HL-60/S4 treated with retinoic acid at 250 ng/mL for 4 days and 3 days (cell line): Measurements from ENCODE around the gene PATJ.
"Not testable (repeated sequence)": the region's sequence is repeated elsewhere in the genome, so short reads cannot be mapped to it uniquely, and the experiment has no call there.

Experiments
- in situ Hi-C: fragments of 300-500 bp; cut with MboI; formaldehyde crosslinking; loops from 2 replicates; pipeline ENCODE4 v1.7.0; 2022; ENCODE audit warnings: low sequenced_read_pairs

The PATJ gene

DNA sequence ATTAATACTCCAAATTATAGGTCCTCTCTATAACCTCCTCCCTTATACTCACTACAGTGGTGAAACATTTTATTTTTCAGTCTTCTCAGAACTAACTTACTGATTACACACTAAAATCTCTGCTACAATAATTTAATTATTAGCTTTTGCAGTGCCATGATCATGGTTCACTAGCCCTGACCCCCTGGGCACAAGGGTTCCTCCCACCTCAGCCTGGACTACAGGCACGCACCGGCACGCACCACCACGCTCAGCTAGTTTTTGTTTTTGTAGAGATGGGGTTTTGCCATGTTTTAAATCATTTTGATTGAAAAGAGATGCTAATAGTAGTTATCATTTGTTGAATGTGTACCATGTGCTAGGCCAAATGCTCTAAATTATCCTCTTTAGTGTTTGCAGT lies 6.3 kb downstream of the PATJ start:
- in situ Hi-C loops, result no loop called here

DNA sequence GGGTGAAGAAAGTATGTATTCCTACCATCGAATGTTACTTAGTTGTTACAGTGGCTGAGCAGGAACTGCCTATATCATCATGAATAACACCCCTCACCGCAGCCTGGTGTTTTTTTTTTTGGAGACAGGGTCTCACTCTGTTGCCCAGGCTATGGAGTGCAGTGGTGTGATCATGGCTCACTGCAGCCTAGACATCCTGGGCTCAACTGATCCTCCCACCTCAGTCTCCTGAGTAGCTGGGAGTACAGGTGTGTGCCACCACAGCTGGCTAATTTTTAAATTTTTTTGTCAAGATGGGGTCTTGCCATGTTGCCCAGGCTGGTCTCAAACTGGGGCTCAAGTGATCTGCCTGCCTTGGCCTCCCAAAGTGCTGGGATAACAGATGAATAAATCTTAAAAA lies 7.3 kb downstream of the PATJ start:
- in situ Hi-C loops, result no loop called here

DNA sequence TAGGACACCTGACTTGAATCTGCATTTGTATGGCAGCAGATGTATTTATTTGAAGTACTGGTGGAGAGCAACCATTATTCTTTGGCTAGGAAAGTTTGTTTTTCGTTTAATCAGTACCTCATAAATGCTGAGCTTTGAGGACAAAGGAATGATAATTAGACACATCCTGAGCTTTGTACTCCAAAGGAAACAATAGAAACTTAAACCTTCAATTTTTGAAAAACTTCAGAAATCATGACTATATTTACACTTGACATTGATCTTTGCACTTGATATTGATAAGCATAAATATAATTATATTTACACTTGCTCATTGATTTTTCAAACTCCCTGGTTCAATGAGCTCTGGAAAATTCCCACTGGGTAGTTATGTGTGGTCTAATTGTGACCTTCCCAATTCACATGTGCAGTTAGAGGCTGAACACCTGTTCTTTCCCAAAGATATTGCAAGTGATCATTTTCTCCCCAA lies 10.7 kb downstream of the PATJ start:
- in situ Hi-C loops, result no loop called here

DNA sequence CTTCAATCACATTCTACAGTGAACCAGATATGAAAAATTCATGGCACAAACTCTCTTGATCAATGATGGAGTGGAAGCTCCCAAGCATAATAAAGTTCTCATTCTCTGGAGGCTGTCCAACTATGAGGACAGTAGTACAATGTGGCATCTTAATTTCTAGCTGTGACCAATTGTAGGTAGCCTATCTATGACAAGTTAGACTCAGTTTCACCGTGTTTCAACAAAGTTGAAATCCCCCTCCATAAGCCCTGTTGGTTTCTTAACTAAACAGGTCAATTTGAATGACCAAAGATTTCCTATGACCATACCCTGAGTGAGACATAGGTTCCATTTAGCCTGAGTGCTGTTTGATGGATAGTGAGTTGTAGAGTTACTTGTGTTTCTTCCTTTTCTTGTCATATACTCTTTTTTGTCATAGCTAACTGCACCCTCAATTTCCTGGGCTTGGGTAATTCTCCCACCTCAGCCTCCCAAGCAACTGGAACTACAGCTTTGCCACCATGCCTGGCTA lies 11.8 kb downstream of the PATJ start:
- in situ Hi-C loops, result no loop called here

DNA sequence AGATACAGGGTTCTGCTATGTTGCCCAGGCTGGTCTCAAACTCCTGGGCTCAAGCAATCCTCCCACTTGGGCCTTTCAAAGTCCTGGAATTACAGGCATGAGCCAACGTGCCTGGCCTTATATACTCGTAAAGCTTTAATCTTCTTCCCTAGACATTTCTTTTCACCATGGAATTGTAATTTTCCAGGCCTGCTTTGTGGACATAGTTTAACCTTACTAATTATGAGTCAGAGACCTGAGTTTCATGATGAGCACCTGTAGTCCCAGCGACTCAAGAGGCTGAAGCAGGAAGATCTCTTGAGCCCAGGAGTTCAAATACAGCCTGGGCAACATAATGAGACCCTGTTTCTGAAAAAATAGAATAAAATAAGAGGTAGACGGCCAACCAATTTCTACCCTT lies 12.3 kb downstream of the PATJ start:
- in situ Hi-C loops, result no loop called here

DNA sequence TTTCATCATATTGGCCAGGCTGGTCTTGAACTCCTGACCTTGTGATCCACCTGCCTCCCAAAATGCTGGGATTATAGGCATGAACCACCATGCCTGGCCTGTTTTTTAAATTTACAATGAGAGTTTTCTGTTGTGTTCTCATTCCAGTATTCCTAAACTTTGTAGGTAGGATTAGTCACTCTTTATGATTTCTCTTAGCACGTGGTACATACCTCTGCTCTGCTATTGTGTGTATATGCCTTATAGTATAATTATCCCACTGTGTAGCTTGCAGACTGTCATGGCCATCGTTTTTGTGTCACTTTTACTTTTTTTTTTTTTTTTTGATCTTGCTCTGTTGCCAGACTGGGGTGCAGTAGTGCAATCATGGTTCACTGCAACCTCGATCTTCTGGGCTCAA lies 14.5 kb downstream of the PATJ start:
- in situ Hi-C loops, result no loop called here

DNA sequence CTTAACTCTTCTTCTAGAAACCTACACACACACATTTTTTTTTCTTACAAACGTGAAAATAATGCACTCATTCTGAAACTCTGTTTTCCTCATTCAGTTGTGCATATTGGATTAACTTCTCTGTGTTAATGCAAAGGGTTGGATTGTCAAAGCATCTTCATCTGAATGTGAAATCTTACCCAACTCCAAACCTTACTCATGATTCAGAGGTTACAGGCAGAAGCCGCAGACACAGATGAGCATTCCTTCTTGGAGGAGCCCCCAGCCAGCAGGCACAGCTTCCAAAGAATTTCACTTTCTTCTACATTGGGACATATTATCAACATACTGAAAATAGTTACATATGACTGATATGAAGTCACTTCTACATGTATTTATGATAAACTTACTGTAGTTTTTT lies 15.7 kb downstream of the PATJ start:
- in situ Hi-C loops, result no loop called here

DNA sequence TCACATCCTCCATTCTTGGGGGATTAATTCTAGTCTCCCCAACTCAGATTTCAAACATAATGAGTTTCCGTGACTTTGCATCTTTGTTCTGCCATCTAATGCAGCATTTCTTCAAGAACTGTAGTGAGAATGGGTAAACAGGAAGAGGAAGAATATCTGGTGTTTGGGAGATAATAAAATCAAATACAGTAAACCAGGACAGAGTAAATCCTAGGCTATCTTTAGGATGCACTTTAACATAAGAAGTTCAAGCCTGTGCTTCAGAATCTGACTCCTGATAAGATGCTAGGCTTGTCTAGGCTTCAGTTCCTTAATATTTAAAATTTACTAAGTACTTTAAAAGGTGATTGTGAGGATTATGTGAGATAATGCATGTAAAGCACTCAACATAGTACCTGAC lies 27.9 kb downstream of the PATJ start:
- in situ Hi-C loops, result no loop called here

DNA sequence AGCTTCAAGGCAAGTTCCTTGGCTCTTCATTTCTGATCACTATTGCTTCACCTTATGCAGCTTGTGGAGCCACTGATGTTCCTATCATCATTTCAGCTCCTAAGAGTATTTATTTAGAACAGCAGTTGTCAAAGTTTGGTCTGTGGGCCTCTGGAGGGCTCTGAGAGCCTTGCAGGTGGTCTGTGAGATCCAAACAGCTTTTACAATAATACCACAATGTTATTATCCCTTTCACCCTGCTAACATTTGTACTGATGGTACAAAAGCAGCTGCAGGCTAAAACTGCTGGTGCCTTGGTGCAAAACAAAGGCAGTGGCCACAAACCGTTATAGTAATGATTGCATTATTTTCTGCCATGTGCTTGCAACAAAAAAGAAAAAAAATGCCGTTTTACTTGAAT lies 33.8 kb downstream of the PATJ start:
- in situ Hi-C loops, result no loop called here

DNA sequence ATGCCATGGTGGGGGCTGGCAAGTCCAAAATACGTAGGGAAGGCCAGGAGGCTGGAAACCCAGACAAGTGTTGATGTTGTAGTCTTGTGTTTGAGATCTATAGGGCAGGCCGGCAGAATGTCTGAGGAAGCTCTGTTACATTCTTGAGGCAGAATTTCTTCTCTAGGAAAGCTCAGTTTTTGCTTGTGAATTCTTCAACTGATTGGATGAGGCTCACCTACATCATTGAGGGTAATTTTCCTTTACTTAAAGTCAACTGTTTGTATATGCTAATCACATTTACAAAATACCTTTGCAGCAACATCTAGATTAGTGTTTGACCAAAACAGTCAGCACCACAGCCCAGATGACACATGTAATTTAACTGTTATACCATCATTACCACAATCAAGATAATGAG lies 37.0 kb downstream of the PATJ start:
- in situ Hi-C loops, result no loop called here

DNA sequence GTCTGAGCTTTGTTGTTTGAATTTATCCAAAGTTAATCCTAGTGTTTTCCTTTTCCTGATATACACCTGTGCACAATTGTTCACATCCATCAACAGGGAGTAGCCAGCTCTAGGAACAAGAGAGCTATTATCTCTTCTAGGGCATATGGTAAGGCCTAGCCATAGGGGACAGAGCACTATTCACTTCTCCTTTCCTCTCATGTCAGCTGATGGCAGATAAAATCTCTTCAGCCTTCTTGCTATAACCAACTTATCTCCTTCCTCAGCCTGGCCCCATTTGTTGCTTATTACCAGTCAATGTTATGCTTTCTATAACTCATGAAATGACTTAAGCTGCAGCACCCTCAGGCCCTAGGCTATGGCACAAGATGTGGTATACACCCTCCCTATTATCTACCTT lies 38.9 kb downstream of the PATJ start:
- in situ Hi-C loops, result no loop called here

DNA sequence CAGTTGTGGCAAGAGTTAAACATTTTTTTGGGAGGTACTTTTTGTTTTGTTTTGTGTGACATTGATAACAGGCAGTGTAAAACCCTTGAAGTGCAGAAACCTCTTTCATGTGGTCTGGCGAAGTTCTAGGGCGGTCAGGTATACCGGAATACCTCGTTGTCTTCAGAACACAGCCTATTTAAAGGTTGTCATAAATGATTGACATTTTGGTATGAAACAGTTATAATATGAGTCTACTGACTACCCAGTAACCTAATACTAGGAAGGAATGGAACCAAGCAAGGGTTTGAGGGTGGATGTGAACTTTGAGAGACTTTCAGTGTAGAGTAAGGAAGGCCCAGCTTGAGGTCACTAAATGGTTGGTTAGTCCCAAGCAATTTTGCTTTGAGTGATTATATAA lies 40.5 kb downstream of the PATJ start:
- in situ Hi-C loops, result no loop called here

DNA sequence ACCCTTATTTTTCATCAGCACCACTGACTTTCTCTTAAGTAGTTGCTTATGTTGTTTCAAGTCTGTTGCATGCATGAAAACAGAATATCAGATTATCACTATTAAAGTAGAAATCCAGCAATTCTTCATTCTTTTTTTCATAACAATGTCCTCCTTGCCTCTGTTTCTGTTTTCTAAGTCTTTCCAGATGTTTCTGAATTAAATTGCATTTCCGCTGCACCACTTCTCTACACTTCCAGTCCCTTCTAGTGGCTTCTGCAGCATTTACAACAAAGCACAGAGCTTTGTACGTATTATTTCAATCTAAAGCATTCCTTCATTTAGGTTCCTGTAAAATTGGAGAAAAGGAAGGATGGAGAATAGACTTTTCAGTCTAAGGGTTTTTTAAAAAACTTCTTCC lies 42.4 kb downstream of the PATJ start:
- in situ Hi-C loops, result no loop called here

DNA sequence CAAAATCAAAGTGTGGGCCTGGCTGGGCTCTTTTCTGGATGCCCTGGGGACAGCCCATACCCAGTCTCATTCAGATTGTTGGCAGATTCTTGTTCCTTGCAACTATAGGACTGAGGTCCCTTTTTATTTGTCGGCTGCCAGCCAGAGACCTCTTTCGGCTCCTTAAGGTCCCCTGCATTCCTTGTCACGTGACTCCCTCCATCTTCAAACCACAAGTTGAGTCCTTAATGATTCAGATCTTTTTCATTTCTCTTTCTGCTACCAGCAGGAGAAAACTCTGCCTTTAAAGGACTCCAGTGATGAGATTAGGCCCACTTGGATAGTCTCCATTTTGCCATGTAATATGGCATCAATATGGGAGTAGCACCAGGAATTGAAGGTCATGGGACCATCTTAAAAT lies 48.6 kb downstream of the PATJ start:
- in situ Hi-C loops, result no loop called here

DNA sequence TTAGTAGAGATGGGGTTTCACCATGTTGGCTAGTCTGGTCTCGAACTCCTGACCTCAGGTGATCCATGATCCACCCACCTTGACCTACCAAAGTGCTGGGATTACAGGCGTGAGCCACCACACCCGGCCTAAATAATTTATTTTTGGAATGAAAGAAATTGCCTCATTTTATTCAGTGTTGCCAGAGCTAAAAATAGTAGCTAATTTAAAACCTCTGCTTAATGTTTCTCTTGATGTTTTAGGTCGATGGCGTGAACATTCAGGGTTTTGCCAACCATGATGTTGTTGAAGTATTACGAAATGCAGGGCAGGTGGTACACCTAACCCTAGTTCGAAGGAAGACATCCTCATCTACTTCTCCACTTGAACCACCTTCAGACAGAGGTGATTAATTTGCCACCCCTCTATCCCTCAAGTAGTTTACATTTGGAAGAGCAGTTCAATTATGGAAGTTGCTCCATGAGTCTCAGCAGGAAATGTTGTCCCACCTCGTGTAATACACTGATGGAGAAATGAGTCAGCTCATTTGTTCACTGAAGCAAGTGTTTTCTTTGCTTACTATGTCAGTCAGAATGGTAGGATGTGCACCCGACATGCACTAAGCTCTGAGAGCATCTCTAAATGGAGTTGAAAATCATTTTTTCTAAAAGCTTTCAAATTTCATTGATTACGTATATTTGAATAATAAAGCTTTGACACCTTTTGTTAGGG lies 54.9 kb downstream of the PATJ start:
- in situ Hi-C loops, result no loop called here

DNA sequence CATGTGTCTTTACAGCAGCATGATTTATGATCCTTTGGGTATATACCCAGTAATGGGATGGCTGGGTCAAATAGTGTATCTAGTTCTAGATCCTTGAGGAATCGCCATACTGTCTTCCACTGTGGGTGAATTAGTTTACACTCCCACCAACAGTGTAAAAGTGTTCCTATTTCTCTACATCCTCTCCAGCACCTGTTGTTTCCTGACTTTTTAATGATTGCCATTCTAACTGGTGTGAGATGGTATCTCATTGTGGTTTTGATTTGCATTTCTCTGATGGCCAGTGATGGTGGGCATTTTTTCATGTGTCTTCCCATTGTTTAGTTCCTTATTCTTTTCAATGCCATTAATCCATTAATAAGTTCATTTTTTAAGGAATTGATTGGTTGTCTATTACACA lies 58.8 kb downstream of the PATJ start:
- in situ Hi-C loops, result not testable (repeated sequence)

DNA sequence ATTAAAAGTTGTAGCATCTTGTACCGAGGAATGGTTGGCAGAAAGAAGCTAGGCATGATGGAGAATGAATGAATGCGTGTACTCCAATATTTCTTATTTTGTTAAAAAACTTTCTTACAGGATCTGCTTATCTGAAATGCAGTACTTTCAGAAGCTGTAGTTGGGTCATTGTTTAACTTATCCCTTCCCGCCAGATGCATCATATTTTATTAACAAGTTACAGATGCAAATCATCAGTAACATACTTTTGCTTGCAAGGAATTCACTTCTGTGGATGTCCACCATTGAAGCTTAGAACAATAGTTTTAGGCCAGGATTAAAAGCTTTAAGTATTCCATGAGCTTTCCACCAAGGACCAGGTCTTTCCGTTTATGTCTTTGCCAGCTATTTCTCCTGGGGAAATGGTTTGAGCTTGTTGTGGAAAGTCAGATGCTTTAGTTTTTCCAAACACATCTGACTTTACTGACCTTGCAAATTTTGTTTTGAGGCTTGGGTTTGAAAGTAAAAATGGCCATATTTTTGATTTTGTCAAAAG lies 65.4 kb downstream of the PATJ start:
- in situ Hi-C loops, result no loop called here

DNA sequence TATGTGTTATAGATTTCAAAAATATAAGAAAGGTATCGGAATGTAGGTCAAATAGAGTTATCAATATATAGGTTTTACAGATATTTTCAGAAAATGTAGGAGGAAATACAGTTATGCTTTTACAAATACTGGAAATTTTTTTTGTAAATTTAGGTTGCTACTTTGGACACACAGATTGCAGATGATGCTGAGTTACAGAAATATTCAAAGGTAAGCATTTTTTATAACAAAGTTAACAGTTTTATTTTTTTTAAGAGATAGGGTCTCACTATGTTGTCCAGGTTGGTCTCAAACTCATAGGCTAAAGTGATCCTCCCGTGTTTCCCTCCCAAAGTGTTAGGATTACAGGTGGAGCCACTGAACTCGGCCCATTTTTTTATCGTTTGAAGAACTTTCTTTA lies 66.0 kb downstream of the PATJ start:
- in situ Hi-C loops, result no loop called here

DNA sequence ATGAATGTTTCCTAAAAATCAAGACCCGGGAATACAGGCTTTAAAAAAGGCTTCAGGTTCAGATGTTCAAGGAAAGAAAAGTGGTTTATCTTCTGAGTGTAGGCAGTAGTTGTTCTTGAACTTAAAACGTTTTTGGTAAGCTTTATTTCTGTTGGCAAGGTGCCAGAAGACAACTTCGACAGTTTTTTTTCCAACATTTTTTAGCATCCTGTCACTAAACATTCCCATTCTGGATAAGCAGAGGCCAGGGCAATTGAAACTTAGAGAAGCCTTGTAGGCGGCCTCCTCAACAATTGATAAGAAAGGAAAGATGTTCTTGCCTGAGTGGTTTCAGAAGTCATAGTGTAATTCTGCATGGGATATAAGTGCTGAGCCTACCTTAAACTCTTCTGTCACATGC lies 66.7 kb downstream of the PATJ start:
- in situ Hi-C loops, result no loop called here

DNA sequence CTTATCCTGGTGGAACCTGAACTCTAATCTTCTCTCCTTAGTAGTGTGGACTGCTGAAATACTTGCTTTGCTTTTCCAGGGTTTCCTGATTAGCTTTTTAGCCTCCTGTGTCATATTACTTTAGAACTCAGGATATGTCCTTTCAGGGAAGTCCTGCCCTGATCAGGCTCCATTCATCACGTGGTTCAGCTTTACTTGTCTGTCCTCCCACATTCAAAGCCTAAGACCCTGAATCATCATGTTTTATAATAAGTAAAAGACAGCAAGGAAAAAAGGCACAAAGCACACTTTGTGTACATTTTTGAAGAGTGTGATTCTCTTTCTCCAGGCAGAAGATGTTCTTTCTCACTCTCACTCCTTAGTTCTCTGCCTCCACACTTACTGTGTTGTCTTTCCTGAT lies 70.6 kb downstream of the PATJ start:
- in situ Hi-C loops, result no loop called here

DNA sequence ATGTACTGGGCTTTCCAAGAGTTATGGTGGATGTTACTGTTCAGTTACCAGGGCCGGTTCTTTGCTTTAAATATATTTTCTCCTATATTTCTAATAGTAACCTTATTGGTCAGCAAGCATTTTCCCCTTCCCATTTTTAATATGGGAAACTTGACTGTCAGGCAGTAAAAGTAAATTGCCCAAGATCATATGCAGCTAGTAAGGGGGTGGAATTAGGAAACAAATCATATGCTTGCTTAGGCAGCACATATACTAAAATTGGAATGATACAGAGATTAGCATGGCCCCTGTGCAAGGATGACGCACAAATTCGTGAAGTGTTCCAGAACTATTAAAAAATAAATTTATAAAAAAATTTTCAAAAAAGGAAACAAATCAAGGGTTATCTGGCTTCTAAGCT lies 73.9 kb downstream of the PATJ start:
- in situ Hi-C loops, result no loop called here

DNA sequence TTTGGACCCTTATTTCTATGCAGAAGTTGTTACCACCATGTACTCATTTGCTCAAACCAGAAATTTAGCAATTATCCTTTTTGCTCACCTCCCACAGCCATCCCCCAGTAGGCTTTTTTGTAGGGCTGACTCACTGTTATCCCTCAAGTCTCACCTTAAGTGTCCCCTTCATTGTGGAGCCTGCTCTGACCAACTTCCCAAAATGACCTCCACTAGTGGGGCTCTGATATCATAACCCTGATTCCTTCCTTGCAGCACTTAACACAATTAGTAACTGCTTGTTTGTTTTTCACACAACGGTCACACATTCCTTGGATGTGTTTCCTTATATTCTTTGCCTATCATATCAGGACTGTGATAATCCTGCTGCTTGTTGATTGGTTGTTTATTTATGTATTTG lies 76.7 kb downstream of the PATJ start:
- in situ Hi-C loops, result no loop called here

DNA sequence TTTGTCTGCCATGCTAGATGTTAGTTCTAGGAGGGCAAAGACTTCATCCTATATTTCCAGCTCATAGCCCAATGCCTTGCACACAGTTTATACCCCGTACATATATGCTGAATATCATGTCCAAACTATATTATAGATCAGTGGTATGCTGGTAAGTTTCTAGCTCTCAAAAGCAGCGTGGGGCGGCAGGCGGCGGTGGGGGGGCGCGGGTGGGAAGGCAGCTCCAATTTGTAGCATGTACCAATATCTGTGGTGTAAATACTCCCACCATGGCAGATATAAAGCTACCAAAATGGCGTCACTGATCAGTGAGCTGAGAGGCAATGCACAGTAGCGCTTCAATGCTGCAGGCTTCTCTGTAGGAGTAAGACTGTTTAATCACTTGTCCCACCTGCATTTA lies 77.1 kb downstream of the PATJ start:
- in situ Hi-C loops, result no loop called here
